DMS153 treated with DMSO at 0.1 percent for 48 hours (cell line): ENCODE results near the gene ROBO1.
"Not testable (repeated sequence)": the region's sequence is repeated elsewhere in the genome, so short reads cannot be mapped to it uniquely, and the experiment has no call there.

Experiments used
- DNase-seq: peaks from one replicate; lab custom pipeline; 2025; ENCODE audit not compliant: unreplicated experiment; lab: John Stamatoyannopoulos, UW

Gene ROBO1

DNA sequence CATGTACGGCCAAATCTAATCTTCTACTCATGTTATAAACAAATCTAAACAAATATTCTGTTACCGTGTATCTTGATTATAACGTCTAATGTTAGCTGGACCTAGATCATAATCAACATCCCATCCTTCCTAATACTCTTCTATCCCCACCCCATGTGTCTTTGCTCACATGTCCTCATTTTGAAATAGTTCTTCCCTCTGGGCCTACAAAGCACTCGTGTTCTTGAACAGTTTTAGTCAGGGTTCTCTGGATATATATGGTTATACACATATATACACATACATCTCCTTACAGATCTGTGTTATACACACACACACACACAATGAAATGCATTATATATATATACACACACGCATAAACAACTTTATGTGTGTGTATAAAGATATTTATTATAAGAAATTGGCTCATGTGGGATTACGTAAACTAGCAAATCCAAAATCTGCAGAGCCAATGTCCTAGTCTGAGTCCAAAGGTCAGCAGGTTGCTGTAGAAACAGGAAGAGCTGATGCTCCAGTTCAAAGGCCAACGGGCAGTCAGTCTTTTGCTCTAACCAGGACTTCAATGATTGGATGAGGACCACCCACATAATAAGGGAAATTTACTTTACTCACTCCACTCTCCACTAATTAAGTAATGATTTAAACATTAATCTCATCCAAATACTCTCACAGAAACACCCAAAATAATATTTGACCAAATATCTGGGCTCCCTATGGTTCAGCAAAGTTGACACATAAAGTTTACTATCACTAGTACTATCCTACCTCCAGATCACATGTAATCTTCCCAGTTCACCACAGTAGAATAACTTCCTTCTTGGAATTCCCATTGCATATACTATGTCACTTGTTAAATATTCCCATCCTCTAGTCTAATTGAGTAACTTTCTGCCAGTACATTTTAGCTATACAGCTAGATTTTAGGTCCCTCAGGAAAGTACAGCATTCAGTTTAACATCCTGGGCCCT is 450.0 kb downstream of the ROBO1 start:
- DNase-seq: no peak

- DNase-seq: no peak
These were observed 452.8 kb downstream of the ROBO1 start for GRCh38 chr3:79314962-79315361.

DNA sequence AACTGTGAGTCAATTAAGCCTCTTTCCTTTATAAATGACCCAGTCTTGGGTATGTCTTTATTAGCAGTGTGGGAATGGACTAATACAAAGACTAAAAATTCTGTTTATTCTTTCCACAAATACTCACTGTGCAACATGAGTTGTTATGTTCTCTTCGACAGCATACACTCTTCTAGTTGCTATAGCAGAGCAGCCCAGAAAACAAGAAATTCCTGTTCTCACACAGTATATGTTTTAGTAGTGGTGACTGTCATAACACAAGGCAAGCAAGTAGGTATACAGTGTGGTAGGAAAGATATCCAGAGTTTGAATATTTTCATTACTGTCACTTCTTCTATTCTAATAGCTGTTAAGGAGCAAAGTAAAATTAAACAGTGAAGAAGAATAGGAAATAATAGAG is 453.3 kb downstream of the ROBO1 start:
- DNase-seq: no peak

DNA sequence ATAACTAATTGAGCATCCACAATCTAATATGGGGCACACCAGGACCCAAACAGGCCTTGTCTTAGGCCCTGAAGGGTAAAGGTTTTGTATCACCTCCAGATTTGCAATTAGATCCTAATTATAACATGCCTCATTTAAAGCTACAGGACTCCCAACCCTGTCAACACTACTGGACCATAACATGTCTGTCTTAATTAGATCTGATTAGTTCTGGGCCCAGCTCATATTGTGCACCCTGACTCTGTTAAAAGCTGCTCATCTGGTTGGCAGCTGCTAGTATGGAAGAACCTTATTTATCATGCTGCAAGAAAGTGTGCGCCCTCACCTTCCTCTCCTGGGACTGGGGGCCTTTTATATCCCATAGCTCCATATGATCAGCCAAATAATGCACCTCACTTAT is 457.8 kb downstream of the ROBO1 start:
- no peak for DNase-seq

- DNase-seq: no peak
These were observed 460.7 kb downstream of the ROBO1 start for GRCh38 chr3:79306934-79307570.

GRCh38 chr3:79299949-79300635 is 467.7 kb downstream of the ROBO1 start:
- not testable (repeated sequence) for DNase-seq

GRCh38 chr3:79297245-79297960 is 470.4 kb downstream of the ROBO1 start:
- DNase-seq: peak; percentile 75

GRCh38 chr3:79286882-79287281 is 480.9 kb downstream of the ROBO1 start:
- no peak for DNase-seq

- no peak for DNase-seq
These were observed 481.9 kb downstream of the ROBO1 start for GRCh38 chr3:79285871-79286270.

GRCh38 chr3:79285380-79285779 is 482.4 kb downstream of the ROBO1 start:
- DNase-seq: no peak

GRCh38 chr3:79284781-79285180 is 483.0 kb downstream of the ROBO1 start:
- DNase-seq: no peak

DNA sequence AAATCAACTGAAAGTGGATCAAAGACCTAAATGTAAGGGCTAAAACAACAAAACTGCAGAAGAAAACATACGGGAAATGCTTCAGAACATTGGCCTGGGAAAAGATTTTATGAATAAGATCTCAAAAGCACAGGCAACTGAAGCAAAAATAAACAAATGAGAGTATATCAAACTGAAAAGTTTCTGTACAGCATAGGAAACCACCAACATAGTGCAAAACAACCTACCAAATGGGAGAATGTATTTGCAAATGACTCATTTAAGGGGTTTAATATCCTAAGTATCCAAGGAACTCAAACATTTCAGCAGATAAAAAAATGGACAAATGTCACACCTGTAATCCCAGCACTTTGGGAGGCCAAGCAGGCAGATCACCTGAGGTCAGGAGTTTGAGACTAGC is 489.1 kb downstream of the ROBO1 start:
- DNase-seq: no peak

DNA sequence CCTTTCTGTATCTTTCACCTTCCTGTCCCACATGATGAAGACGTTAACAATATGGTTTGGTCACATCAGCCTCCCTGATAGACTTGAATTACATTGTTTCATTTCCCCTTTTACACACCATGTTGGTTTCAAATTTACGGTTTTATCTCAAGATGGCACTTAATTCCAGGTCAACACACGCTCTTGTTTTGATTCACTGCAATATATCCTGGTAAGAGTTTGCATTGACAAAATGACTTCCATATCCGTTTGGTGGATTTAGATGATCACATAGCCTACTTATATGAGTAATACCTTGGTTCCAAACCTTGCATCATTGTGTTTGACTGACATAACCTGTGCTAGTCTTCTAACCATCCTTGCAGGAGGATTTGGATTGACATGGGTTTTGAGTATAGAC is 499.4 kb downstream of the ROBO1 start:
- no peak for DNase-seq

- DNase-seq: no peak
These were observed 502.9 kb downstream of the ROBO1 start for GRCh38 chr3:79264892-79265291.

- DNase-seq: no peak
These were observed 504.4 kb downstream of the ROBO1 start for GRCh38 chr3:79263423-79263822.

DNA sequence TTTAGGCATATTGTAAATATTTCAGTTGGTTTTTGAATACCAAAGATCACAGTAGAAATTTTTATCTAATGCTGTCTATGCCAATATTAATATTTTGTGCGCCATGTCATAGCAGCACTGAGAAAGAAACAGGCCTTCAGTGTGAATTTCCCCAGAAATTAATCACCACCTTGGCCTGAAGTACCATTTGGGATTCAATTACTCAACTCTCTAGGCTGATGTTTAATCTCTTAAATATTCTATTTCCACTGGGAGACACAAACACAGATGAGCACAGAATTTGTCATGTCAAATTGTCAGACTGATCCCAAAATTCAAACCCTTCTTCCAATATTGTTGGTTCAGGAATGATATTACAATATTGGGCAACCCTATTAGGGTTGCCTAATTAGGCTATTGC is 509.3 kb downstream of the ROBO1 start:
- no peak for DNase-seq

DNA sequence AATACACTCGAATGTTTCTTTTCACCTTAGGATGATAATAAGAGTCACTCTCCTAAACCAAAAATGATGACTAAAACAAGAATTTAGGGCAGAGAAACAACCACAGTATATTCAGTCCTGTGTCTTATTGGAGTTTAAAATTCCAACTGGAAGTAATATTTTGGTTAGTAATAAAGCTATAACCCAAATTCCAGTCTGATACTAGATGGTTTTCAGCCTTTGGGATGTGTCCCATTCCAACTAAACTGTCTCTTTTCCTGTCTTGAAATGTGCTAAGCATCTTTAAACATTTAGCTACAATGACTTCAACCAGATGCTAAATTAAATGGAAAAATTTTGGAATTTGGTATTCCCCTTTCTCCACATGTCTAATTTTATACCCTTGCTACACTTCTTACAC is 510.0 kb downstream of the ROBO1 start:
- DNase-seq: no peak

DNA sequence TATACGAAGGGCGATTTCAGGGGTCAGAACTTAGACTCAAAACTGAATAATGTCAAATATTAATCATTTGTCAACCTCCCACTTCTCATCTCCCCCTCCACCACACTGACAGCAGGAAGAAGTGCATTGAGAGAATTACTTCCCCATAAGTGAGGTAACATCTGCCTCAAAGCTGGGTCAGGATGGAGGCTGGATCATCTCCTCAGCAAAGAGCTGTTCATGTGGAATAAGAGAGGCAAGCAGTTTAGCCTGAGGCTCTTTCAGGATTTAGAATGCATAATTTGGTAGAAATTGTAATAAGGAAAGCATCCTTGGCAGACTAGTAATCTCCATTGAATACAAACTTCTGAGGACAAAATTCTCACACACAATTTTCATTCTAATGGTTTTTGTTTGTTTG is 512.1 kb downstream of the ROBO1 start:
- no peak for DNase-seq

- DNase-seq: no peak
These were observed 512.5 kb downstream of the ROBO1 start for GRCh38 chr3:79255292-79255691.

GRCh38 chr3:79253704-79254103 is 514.1 kb downstream of the ROBO1 start:
- no peak for DNase-seq

DNA sequence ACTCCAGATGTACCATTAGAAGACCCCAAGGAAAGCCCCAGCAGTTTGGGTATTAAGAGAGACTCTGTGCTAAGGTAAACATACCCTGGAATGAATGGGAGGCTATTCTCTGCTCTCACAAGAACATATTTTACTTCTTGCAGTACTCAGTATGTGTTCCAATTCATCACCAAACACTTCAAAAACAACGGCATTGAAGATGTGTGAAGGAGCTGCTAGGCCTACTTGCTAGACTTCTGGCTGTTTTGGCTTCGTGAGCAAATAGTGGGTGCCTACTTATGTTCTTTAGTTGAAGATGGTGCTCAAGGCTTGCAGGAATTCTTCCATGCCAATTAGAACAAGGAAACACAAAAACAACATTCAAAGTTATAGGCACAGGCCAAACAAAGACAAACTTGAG is 514.5 kb downstream of the ROBO1 start:
- no peak for DNase-seq
